Measurements from ENCODE around the gene TMEM72.

Gene TMEM72

GRCh38 chr10:44935201-44935965 is 24.2 kb downstream of the TMEM72 start:
- DNase-seq: no peak

- DNase-seq: no peak
Observed at GRCh38 chr10:44935966-44936295, 24.8 kb downstream of the TMEM72 start.

GRCh38 chr10:44936314-44936975 is 25.3 kb downstream of the TMEM72 start:
- DNase-seq: no peak

- DNase-seq: no peak
Observed at GRCh38 chr10:44937196-44938005, 26.3 kb downstream of the TMEM72 start.

- DNase-seq: no peak
Observed at GRCh38 chr10:44938956-44939355, 27.8 kb downstream of the TMEM72 start.

- DNase-seq: no peak
Observed at GRCh38 chr10:44939691-44940401, 28.7 kb downstream of the TMEM72 start.

- no peak for DNase-seq
Observed at GRCh38 chr10:44944354-44944753, 33.2 kb downstream of the TMEM72 start.

GRCh38 chr10:44946205-44946604 is 35.1 kb downstream of the TMEM72 start:
- DNase-seq: no peak

GRCh38 chr10:44947371-44948152 is 36.4 kb downstream of the TMEM72 start:
- DNase-seq: no peak

- no peak for DNase-seq
Observed at GRCh38 chr10:44948642-44949041, 37.5 kb downstream of the TMEM72 start.

GRCh38 chr10:44949127-44949802 is 38.1 kb downstream of the TMEM72 start:
- no peak for DNase-seq

GRCh38 chr10:44949915-44950314 is 38.8 kb downstream of the TMEM72 start:
- DNase-seq: no peak

- DNase-seq: no peak
Observed at GRCh38 chr10:44950326-44951225, 39.4 kb downstream of the TMEM72 start.

- no peak for DNase-seq
Observed at GRCh38 chr10:44951576-44952226, 40.6 kb downstream of the TMEM72 start.

- DNase-seq: no peak
Observed at GRCh38 chr10:44952779-44953231, 41.7 kb downstream of the TMEM72 start.

GRCh38 chr10:44954042-44954441 is 42.9 kb downstream of the TMEM72 start:
- no peak for DNase-seq

GRCh38 chr10:44954962-44955361 is 43.8 kb downstream of the TMEM72 start:
- DNase-seq: no peak

GRCh38 chr10:44955413-44956070 is 44.4 kb downstream of the TMEM72 start:
- DNase-seq: no peak

GRCh38 chr10:44956226-44956625 is 45.1 kb downstream of the TMEM72 start:
- DNase-seq: no peak
